Endothelial cell (in vitro differentiated cells): Measurements from ENCODE around the gene NELFB. TPM values are rescaled to one million over a fixed set of nuclear protein-coding genes. Genes with fewer than 3 reads are reported as not detected.

Experiments used
- DNase-seq: peaks from one replicate; pipeline ENCODE4 v3.0.0; 2021; ENCODE audit warnings: low spot score
- H3K27ac Mint-ChIP-seq: one replicate; pipeline ENCODE4 v1.8.0; 2021; ENCODE audit warnings: mixed read lengths, inconsistent platforms; ENCODE audit not compliant: unreplicated experiment
- H3K27me3 Mint-ChIP-seq: one replicate; pipeline ENCODE4 v1.8.0; 2021; ENCODE audit warnings: mild to moderate bottlenecking, moderate library complexity, mixed read lengths, inconsistent platforms; ENCODE audit not compliant: unreplicated experiment
- H3K36me3 Mint-ChIP-seq: one replicate; pipeline ENCODE4 v1.8.0; 2021; ENCODE audit warnings: mild to moderate bottlenecking, low read depth, mixed read lengths, inconsistent platforms; ENCODE audit not compliant: unreplicated experiment
- H3K4me1 Mint-ChIP-seq: one replicate; pipeline ENCODE4 v1.8.0; 2021; ENCODE audit warnings: mild to moderate bottlenecking, mixed read lengths, inconsistent platforms; ENCODE audit not compliant: unreplicated experiment
- H3K4me3 Mint-ChIP-seq: one replicate; pipeline ENCODE4 v1.8.0; 2021; ENCODE audit warnings: mild to moderate bottlenecking, mixed read lengths, inconsistent platforms; ENCODE audit not compliant: unreplicated experiment
- H3K9me3 Mint-ChIP-seq: one replicate; pipeline ENCODE4 v1.8.0; 2021; ENCODE audit warnings: mixed read lengths, inconsistent platforms; ENCODE audit not compliant: unreplicated experiment
- CTCF ChIP-seq: fragments of 200-600 bp; sonication (generic); IDR thresholded peaks from one replicate; pipeline ENCODE4 v1.5.0; 2021; ENCODE audit warnings: antibody characterized with exemption; ENCODE audit not compliant: unreplicated experiment
- total RNA-seq: library from RNA; stranded (reverse); fragmentation: NEBNext Ultra II Directional; extraction: Animal tissue kit (Norgen Biotek cat#: 25700); gene quantifications from one replicate; pipeline ENCODE4 v1.2.1, GENCODE V29; 2021; ENCODE audit not compliant: unreplicated experiment

NELFB gene
- total RNA-seq, 1 donor from 2014 or later = 65.6 TPM

DNA sequence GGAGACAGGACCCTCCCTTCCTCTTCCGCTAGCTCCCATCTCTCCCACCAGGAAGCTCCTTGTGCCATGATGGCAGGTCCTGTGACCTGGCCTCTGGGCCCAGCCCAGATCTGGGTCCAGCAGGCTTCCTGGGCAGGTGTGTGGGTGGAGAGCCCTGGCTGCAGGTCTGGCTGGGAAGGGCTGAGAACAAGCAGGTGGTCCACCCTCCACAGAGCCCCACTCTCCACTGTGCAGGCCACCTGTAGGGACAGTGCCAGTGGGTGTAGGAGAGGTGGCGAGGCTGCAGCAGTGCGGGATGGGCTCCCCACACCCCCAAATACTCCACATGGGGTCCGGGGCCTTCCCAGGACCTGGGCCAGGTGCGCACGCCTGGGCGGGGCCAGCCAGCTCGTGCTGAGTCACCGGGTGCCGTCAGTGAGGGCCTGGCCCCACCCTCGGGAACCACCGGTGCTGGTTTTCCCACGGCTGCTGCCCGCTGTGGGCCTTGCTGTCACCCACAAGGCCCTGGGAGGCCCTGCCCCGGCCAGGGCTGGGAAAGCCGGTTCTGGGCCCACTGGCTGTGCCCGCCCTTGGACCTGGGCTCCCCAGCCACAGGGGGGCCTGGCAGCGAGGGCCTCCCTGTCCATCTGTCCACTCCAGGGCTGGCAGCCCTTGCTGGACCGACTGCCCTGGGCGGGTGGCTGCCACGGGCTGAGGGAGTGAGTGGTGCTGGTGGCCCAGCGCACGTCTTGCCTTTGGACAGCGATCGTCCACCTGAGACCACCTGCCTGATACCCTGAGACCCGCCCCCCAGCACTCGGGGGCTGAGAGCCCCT is 56.3 kb downstream of the NELFB start:
- no peak for DNase-seq
- Mint-ChIP-seq H3K4me1 (peaks cover 5% of the 10 kb centered on the region), H3K27ac (no peak overlapping the region), H3K27me3 (peaks cover 7% of the 10 kb centered on the region), H3K36me3 (no peaks in the 10 kb centered on the region), H3K4me3 (no peak overlapping the region), H3K9me3 (no peaks in the 10 kb centered on the region)
- TF ChIP-seq CTCF = no peak

DNA sequence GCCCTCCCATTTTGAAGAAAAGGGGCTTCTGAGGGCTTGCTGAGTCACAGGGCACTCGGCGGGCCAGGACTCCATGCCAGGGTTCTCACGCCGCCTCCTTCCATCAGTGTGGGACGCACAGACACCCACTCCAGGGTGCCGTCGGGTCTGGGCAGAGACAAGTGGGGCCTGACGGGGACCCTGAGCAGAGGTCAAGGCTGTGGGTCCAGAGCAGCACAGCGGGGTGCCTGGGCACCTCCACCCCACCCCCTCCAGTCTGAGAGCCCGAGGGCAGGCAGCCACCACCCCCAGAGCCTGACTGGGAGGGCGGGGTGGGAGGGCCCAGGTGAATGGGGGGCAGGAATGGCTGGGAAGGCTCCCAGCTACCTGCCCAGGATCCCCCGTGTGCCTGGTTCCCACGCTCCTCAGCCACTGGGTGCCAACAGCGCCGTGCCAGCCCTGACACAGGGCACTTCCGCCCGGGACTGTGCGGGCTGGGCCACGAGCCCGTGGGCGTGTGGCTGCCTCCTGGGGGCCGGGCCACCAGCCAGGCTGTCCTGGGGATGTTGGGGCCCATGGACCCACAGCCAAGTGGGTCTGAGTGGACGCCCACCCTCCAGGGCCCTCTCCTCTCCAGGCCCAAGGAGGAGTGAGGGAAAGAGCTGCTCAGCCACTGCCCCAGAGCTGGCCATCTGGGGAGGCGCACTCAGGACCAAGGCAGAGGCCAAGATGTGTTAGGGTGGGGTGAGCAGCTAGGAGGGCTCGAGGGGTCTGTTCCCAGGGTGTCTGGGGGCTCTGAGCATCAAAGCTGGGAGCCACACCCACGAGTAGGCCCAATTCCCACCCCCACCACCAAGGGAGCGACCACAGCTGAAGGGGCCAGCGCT is 57.1 kb downstream of the NELFB start:
- Mint-ChIP-seq H3K27me3 (peaks cover 7% of the 10 kb centered on the region), H3K27ac (no peak overlapping the region), H3K4me3 (no peak overlapping the region), H3K36me3 (no peaks in the 10 kb centered on the region), H3K9me3 (no peaks in the 10 kb centered on the region), H3K4me1 (peaks cover 4% of the 10 kb centered on the region)
- TF ChIP-seq CTCF = no peak
- DNase-seq = no peak

DNA sequence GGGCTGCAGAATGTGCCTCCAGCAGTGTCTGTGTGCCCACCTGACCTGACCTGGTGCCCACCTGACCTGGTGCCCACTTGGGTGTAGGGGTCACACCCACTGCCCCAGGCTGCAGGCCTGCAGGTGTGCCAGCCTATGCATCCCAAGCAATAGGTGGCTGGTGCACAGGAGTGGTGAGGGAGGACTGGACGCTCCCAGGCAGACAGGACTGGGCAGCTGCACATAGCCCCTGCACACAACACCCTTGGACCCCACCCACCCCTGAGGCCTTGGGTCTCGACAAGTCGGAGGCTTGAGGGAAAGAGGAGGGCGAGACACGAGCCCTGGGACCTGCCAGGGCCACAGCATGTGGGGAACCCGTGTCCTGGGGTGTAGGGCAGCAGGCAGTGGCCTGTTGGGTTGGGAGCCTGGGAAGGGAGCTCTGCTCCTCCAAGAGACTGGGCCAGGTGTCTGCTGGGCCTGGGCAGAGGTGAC is 57.8 kb downstream of the NELFB start:
- Mint-ChIP-seq H3K36me3 (no peaks in the 10 kb centered on the region), H3K9me3 (no peaks in the 10 kb centered on the region), H3K27me3 (peaks cover 7% of the 10 kb centered on the region), H3K27ac (no peak overlapping the region), H3K4me3 (no peak overlapping the region), H3K4me1 (no peaks in the 10 kb centered on the region)
- no peak for DNase-seq
- TF ChIP-seq CTCF = no peak

DNA sequence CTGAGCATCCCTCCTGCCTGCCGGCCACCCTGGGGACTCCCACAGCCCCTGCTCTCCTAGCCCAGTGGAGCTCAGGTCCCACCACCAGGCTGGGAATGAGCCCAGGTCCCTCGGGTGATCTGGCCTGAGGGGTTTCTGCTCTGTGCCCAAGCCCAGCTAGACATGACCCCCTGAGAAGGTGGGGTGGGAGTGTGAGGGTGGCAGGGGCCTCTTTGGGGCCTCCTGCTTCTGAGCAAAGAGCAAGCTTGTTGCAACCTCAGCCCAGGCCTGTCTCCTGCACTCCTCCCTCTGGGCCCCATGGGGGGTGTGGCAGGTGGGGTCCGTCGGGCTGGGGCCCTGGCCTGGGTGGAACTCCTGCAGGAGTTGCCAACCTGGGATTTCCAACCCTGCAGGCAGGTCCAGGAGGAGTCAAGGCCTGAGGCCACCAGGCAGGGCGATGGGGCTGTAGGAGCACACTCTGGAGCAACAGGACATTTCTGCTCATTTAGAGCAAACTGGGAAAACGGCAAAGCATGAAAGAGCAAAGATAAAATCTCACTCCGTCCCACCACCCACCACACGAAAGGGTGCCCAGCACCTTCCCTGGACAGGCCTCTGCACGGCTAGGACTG is 58.3 kb downstream of the NELFB start:
- Mint-ChIP-seq H3K27me3 (peaks cover 7% of the 10 kb centered on the region), H3K4me3 (no peak overlapping the region), H3K9me3 (no peaks in the 10 kb centered on the region), H3K27ac (no peak overlapping the region), H3K4me1 (no peaks in the 10 kb centered on the region), H3K36me3 (no peaks in the 10 kb centered on the region)
- peak; percentile 4 for DNase-seq
- TF ChIP-seq CTCF = no peak
